Vagina (tissue), 2 donors: Measurements from ENCODE around the gene SLC38A9. TPM values are rescaled to one million over a fixed set of nuclear protein-coding genes. Genes with fewer than 3 reads are reported as not detected.
"Not testable (repeated sequence)": the region's sequence is repeated elsewhere in the genome, so short reads cannot be mapped to it uniquely, and the experiment has no call there.

Experiments
- DNase-seq, 2 donors: peaks; one replicate each; pipeline ENCODE4 v3.0.0-alpha.2; 2017; ENCODE audit errors: extremely low spot score in 2 of 2
- H3K27ac ChIP-seq: fragments of 200-600 bp; sonication (generic); one replicate; pipeline ENCODE4 v1.5.1; 2019
- H3K27me3 ChIP-seq: fragments of 200-600 bp; sonication (generic); one replicate; pipeline ENCODE4 v1.5.1; 2019
- H3K36me3 ChIP-seq, 2 donors: fragments of 200-600 bp; sonication (generic); one replicate each; pipeline ENCODE4 v1.5.1; 2017 to 2019
- H3K4me1 ChIP-seq: fragments of 200-600 bp; sonication (generic); one replicate; pipeline ENCODE4 v1.5.1; 2019
- H3K4me3 ChIP-seq, 2 donors: fragments of 200-600 bp; sonication (generic); 1 replicate in 1 of 2; 2 replicates in 1 of 2; pipeline ENCODE4 v1.5.1; 2016 to 2019
- H3K9me3 ChIP-seq: fragments of 200-600 bp; sonication (generic); one replicate; pipeline ENCODE4 v1.5.1; 2019
- POLR2A ChIP-seq, 2 donors: fragments of 450-650 bp; IDR thresholded peaks; one replicate each; pipeline ENCODE4 v1.6.1; 2017; ENCODE audit warnings: antibody characterized with exemption in 2 of 2, mild to moderate bottlenecking in 2 of 2, moderate library complexity in 2 of 2
- POLR2AphosphoS5 ChIP-seq, 2 donors: sonication (generic); formaldehyde crosslinking; IDR thresholded peaks; one replicate each; pipeline ENCODE4 v1.9.0; 2017; ENCODE audit warnings: antibody characterized with exemption in 2 of 2, mild to moderate bottlenecking in 2 of 2, low read depth in 1 of 2; ENCODE audit not compliant: insufficient read depth in 1 of 2
- intact Hi-C: fragments of 100-400 bp; cut with DNase I; formaldehyde crosslinking; loops from one replicate; pipeline ENCODE4 v1.15.1; 2023
- total RNA-seq: library from RNA; depleted of rRNA; stranded (reverse); fragments of >200 nt; gene quantifications from one replicate; pipeline ENCODE4 v1.2.3, GENCODE V29; 2016
- TF ChIP-seq, protein P1 (sequence below), 3 experiments: fragments of 450-650 bp in 2 of 3; fragments of 200-600 bp in 1 of 3; sonication (generic) in 1 of 3; IDR thresholded peaks; one replicate each; pipeline ENCODE4 v1.5.1; 2017 to 2019; ENCODE audit warnings: antibody characterized with exemption in 3 of 3, mild to moderate bottlenecking in 2 of 3, moderate library complexity in 2 of 3

SLC38A9 gene
- total RNA-seq, 1 donor from 2014 or later = 23.3 TPM

DNA sequence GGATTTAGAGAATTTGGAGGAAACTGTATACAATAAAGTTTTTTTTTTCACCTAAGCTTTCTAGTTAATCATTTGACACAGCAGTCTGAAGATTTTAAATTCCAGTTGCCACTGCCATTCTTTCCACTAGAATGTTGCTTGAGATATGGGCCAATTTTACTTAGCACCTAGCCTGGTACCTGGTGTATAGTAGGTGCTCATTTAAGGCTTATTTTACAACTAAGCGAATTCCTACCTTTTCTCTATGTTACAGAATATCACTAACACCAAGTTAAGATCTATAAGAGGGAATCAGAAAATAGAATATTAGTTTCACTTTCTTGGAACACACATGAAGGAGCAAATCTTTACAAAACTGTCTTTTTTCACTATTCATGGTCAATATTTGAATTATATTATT lies 22.5 kb upstream of the SLC38A9 start:
- intact Hi-C loops = no loop called here
- H3K4me1 ChIP-seq = no peaks in the 10 kb centered on the region
- DNase-seq = no peak

DNA sequence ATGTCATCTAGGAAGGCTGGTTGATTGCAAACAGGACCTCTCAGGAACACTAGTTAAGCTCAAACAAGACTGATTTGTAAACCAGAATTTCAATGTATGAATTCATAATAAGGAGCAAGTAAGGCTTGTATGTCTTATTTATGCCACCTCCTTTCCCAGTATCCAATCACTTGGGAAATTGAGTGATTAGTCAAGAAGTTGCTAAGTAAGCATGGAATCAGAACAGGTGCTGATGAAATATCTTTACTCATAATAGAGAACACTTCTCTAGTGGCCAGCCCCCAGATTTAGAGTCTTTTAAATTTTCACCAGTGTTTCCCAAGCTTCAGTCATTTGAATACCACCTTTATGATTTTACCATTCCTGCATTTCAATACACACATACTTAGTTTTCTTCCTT lies 20.5 kb upstream of the SLC38A9 start:
- no peaks in the 10 kb centered on the region for H3K9me3 ChIP-seq
- no peak overlapping the region for H3K4me3 ChIP-seq
- TF ChIP-seq POLR2AphosphoS5 (IDR thresholded peaks at IDR 0.05; ENCODE audit: insufficient read depth in 1 of 2, low read depth in 1 of 2) (no peak), POLR2A (IDR thresholded peaks at IDR 0.05) (no peak)
- TF ChIP-seq, protein P1, sequence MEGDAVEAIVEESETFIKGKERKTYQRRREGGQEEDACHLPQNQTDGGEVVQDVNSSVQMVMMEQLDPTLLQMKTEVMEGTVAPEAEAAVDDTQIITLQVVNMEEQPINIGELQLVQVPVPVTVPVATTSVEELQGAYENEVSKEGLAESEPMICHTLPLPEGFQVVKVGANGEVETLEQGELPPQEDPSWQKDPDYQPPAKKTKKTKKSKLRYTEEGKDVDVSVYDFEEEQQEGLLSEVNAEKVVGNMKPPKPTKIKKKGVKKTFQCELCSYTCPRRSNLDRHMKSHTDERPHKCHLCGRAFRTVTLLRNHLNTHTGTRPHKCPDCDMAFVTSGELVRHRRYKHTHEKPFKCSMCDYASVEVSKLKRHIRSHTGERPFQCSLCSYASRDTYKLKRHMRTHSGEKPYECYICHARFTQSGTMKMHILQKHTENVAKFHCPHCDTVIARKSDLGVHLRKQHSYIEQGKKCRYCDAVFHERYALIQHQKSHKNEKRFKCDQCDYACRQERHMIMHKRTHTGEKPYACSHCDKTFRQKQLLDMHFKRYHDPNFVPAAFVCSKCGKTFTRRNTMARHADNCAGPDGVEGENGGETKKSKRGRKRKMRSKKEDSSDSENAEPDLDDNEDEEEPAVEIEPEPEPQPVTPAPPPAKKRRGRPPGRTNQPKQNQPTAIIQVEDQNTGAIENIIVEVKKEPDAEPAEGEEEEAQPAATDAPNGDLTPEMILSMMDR (IDR thresholded peaks at IDR 0.05) = no peak
- no peaks in the 10 kb centered on the region for H3K27me3 ChIP-seq
- DNase-seq = no peak
- no peak overlapping the region for H3K27ac ChIP-seq
- H3K4me1 ChIP-seq = no peaks in the 10 kb centered on the region
- intact Hi-C loops = no loop called here
- no peaks in the 10 kb centered on the region for H3K36me3 ChIP-seq

More for the DNA sequence above, 22.5 kb upstream of the SLC38A9 start:
- H3K36me3 ChIP-seq = no peaks in the 10 kb centered on the region
- TF ChIP-seq POLR2A (IDR thresholded peaks at IDR 0.05) (no peak), POLR2AphosphoS5 (IDR thresholded peaks at IDR 0.05; ENCODE audit: insufficient read depth in 1 of 2, low read depth in 1 of 2) (no peak)
- TF ChIP-seq, protein P1 (IDR thresholded peaks at IDR 0.05) = no peak
- no peak overlapping the region for H3K27ac ChIP-seq
- no peaks in the 10 kb centered on the region for H3K9me3 ChIP-seq
- no peak overlapping the region for H3K4me3 ChIP-seq
- no peaks in the 10 kb centered on the region for H3K27me3 ChIP-seq

DNA sequence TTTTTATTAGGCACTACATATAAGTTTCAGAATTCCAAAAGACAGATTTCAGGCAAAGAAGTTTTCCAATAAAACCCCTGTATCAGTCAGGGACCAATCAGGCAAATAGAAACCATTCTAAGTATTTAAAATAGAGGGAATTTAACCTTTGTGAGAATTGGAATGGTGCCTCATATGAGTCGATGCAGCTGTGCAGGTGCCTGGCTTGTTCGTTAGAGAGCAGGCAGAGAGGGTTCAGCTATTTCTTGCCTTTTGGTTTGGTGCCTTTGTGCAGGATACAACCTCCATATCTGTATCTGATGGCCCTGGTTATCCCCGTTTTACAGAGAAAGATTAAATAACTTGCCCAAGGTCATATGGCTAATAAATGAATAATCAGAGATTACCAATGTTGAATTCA lies 19.7 kb upstream of the SLC38A9 start:
- H3K27me3 ChIP-seq = no peaks in the 10 kb centered on the region
- intact Hi-C loops = no loop called here
- no peaks in the 10 kb centered on the region for H3K36me3 ChIP-seq
- TF ChIP-seq POLR2A (IDR thresholded peaks at IDR 0.05) (no peak), POLR2AphosphoS5 (IDR thresholded peaks at IDR 0.05; ENCODE audit: insufficient read depth in 1 of 2, low read depth in 1 of 2) (no peak)
- H3K4me3 ChIP-seq = no peak overlapping the region
- no peak overlapping the region for H3K27ac ChIP-seq
- H3K9me3 ChIP-seq = no peaks in the 10 kb centered on the region
- H3K4me1 ChIP-seq = no peaks in the 10 kb centered on the region
- DNase-seq = no peak

GRCh38 chr5:55724281-55724680 lies 12.2 kb upstream of the SLC38A9 start:
- Histone ChIP-seq H3K4me1 (no peaks in the 10 kb centered on the region), H3K36me3 (no peaks in the 10 kb centered on the region), H3K27ac (no peak overlapping the region), H3K4me3 (no peak overlapping the region), H3K9me3 (no peaks in the 10 kb centered on the region), H3K27me3 (no peaks in the 10 kb centered on the region)
- intact Hi-C loops = no loop called here
- TF ChIP-seq, protein P1 (IDR thresholded peaks at IDR 0.05) = no peak
- no peak for TF ChIP-seq POLR2A (IDR thresholded peaks at IDR 0.05)
- no peak for TF ChIP-seq POLR2AphosphoS5 (IDR thresholded peaks at IDR 0.05; ENCODE audit: insufficient read depth in 1 of 2, low read depth in 1 of 2)
- DNase-seq = no peak

- no peaks in the 10 kb centered on the region for H3K36me3 ChIP-seq
- intact Hi-C loops = no loop called here
Measured at GRCh38 chr5:55720188-55720703, 8.1 kb upstream of the SLC38A9 start.

DNA sequence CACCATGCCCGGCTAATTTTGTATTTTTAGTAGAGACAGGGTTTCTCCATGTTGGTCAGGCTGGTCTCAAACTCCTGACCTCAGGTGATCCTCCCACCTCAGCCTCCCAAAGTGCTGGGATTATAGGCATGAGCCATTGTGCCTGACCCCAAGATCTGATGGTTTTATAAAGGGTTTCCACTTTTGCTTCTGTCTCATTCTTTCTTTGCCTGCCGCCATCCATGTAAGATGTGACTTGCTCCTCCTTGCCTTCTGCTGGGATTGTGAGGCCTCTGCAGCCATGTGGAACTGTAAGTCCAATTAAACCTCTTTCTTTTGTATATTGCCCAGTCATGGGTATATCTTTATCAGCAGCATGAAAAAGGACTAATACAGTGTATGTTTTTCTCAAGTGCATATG lies 6.9 kb upstream of the SLC38A9 start:
- H3K9me3 ChIP-seq, H3K4me3 ChIP-seq, H3K4me1 ChIP-seq, DNase-seq, H3K27me3 ChIP-seq, intact Hi-C loops, H3K36me3 ChIP-seq, H3K27ac ChIP-seq: not testable (repeated sequence)

More at GRCh38 chr5:55720188-55720703, 8.1 kb upstream of the SLC38A9 start:
- H3K4me1 ChIP-seq = no peaks in the 10 kb centered on the region
- no peaks in the 10 kb centered on the region for H3K9me3 ChIP-seq
- TF ChIP-seq, protein P1 (IDR thresholded peaks at IDR 0.05) = no peak
- TF ChIP-seq POLR2AphosphoS5 (IDR thresholded peaks at IDR 0.05; ENCODE audit: insufficient read depth in 1 of 2, low read depth in 1 of 2) (no peak), POLR2A (IDR thresholded peaks at IDR 0.05) (no peak)
- no peak for DNase-seq
- no peak overlapping the region for H3K4me3 ChIP-seq
- no peak overlapping the region for H3K27ac ChIP-seq
- no peaks in the 10 kb centered on the region for H3K27me3 ChIP-seq
